OCI-LY1 (cell line): ENCODE results near the gene COBL.

Experiments used
- EZH2 ChIP-seq: fragments of 200-600 bp; sonication (generic), shearing (Covaris generic); IDR thresholded peaks from 2 replicates; pipeline ENCODE4 v1.8.0; 2017; ENCODE audit warnings: borderline replicate concordance, mixed run types, mild to moderate bottlenecking, antibody characterized with exemption, low read length, moderate library complexity, mixed read lengths
- TF ChIP-seq, protein P1 (sequence below): fragments of 200-600 bp; sonication (generic), shearing (Covaris generic); IDR thresholded peaks from 2 replicates; pipeline ENCODE4 v1.5.1; 2017; ENCODE audit warnings: mild to moderate bottlenecking, antibody characterized with exemption, low read length, moderate library complexity, mixed read lengths

DNA sequence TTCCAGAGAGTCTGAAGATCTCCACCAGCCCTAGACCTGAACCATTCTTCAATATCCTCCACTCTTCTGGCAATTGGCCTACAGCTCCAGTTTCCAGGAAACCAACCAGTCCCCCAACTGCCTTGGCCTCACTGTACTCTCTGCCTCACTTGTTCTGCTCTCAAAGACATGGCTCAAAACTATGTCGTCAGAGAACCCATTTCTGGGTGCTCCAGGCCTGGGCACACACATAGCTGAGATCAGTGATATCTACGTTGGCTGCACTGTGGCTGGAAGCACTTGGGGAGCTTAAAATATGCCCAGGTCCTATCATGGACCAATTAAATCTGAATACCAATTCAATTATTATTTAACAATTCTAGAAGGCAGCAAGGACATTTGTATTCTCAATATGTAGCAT is 93.1 kb downstream of the COBL start:
- TF ChIP-seq EZH2, result no peak
- TF ChIP-seq, protein P1, sequence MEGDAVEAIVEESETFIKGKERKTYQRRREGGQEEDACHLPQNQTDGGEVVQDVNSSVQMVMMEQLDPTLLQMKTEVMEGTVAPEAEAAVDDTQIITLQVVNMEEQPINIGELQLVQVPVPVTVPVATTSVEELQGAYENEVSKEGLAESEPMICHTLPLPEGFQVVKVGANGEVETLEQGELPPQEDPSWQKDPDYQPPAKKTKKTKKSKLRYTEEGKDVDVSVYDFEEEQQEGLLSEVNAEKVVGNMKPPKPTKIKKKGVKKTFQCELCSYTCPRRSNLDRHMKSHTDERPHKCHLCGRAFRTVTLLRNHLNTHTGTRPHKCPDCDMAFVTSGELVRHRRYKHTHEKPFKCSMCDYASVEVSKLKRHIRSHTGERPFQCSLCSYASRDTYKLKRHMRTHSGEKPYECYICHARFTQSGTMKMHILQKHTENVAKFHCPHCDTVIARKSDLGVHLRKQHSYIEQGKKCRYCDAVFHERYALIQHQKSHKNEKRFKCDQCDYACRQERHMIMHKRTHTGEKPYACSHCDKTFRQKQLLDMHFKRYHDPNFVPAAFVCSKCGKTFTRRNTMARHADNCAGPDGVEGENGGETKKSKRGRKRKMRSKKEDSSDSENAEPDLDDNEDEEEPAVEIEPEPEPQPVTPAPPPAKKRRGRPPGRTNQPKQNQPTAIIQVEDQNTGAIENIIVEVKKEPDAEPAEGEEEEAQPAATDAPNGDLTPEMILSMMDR, result no peak
